ENCODE measurements around the gene STAG2. TPM values are rescaled to one million over a fixed set of nuclear protein-coding genes. Genes with fewer than 3 reads are reported as not detected.

STAG2 gene
- total RNA-seq, 1 donor from 2014 or later: 68.4 TPM

- no peak for DNase-seq (ENCODE audit: low spot score)
These were observed 13.7 kb downstream of the STAG2 start for GRCh38 chrX:123975180-123975579.

- DNase-seq (ENCODE audit: low spot score): no peak
These were observed 15.3 kb downstream of the STAG2 start for GRCh38 chrX:123976706-123977316.

- DNase-seq (ENCODE audit: low spot score): no peak
These were observed 21.7 kb downstream of the STAG2 start for GRCh38 chrX:123983240-123983639.

GRCh38 chrX:123986377-123986776 lies 24.9 kb downstream of the STAG2 start:
- no peak for DNase-seq (ENCODE audit: low spot score)

GRCh38 chrX:123988423-123989111 lies 27.1 kb downstream of the STAG2 start:
- DNase-seq (ENCODE audit: low spot score): no peak

- no peak for DNase-seq (ENCODE audit: low spot score)
These were observed 27.7 kb downstream of the STAG2 start for GRCh38 chrX:123989235-123989634.

- DNase-seq (ENCODE audit: low spot score): no peak
These were observed 28.7 kb downstream of the STAG2 start for GRCh38 chrX:123990169-123990568.

GRCh38 chrX:123990602-123991001 lies 29.1 kb downstream of the STAG2 start:
- no peak for DNase-seq (ENCODE audit: low spot score)

GRCh38 chrX:123993326-123993725 lies 31.8 kb downstream of the STAG2 start:
- DNase-seq (ENCODE audit: low spot score): no peak

GRCh38 chrX:123993904-123994635 lies 32.6 kb downstream of the STAG2 start:
- DNase-seq (ENCODE audit: low spot score): no peak

GRCh38 chrX:123994730-123995129 lies 33.2 kb downstream of the STAG2 start:
- no peak for DNase-seq (ENCODE audit: low spot score)

- no peak for DNase-seq (ENCODE audit: low spot score)
These were observed 40.1 kb downstream of the STAG2 start for GRCh38 chrX:124001581-124001980.

- no peak for DNase-seq (ENCODE audit: low spot score)
These were observed 43.7 kb downstream of the STAG2 start for GRCh38 chrX:124005228-124005627.

- no peak for DNase-seq (ENCODE audit: low spot score)
These were observed 48.7 kb downstream of the STAG2 start for GRCh38 chrX:124010157-124010556.

- no peak for DNase-seq (ENCODE audit: low spot score)
These were observed 49.1 kb downstream of the STAG2 start for GRCh38 chrX:124010566-124010965.

GRCh38 chrX:124015721-124016120 lies 54.2 kb downstream of the STAG2 start:
- no peak for DNase-seq (ENCODE audit: low spot score)

- DNase-seq (ENCODE audit: low spot score): no peak
These were observed 55.3 kb downstream of the STAG2 start for GRCh38 chrX:124016825-124017224.

GRCh38 chrX:124018023-124018422 lies 56.5 kb downstream of the STAG2 start:
- DNase-seq (ENCODE audit: low spot score): no peak

GRCh38 chrX:124023838-124024238 lies 62.3 kb downstream of the STAG2 start:
- no peak for DNase-seq (ENCODE audit: low spot score)

- DNase-seq (ENCODE audit: low spot score): no peak
These were observed 65.0 kb downstream of the STAG2 start for GRCh38 chrX:124026529-124026928.

- no peak for DNase-seq (ENCODE audit: low spot score)
These were observed 66.7 kb downstream of the STAG2 start for GRCh38 chrX:124028182-124028581.

GRCh38 chrX:124030520-124030919 lies 69.0 kb downstream of the STAG2 start:
- no peak for DNase-seq (ENCODE audit: low spot score)

GRCh38 chrX:124033821-124034220 lies 72.3 kb downstream of the STAG2 start:
- no peak for DNase-seq (ENCODE audit: low spot score)

Measured in ureter (tissue), 1 donor.